Upper lobe of left lung (tissue), 4 donors: ENCODE measurements around the gene CABP1.

Source experiments
- EP300 ChIP-seq, 4 donors: sonication (generic); formaldehyde crosslinking; IDR thresholded peaks; one replicate each; pipeline ENCODE4 v1.5.1; 2017; ENCODE audit warnings: antibody characterized with exemption in 4 of 4, control low read depth in 2 of 4
- TF ChIP-seq, protein P1 (sequence below), 6 experiments: fragments of 450-650 bp in 4 of 6; fragments of 200-600 bp in 2 of 6; sonication (generic) in 2 of 6; IDR thresholded peaks; one replicate each; pipeline ENCODE4 v1.5.1; 2016 to 2019; ENCODE audit warnings: antibody characterized with exemption in 6 of 6

DNA sequence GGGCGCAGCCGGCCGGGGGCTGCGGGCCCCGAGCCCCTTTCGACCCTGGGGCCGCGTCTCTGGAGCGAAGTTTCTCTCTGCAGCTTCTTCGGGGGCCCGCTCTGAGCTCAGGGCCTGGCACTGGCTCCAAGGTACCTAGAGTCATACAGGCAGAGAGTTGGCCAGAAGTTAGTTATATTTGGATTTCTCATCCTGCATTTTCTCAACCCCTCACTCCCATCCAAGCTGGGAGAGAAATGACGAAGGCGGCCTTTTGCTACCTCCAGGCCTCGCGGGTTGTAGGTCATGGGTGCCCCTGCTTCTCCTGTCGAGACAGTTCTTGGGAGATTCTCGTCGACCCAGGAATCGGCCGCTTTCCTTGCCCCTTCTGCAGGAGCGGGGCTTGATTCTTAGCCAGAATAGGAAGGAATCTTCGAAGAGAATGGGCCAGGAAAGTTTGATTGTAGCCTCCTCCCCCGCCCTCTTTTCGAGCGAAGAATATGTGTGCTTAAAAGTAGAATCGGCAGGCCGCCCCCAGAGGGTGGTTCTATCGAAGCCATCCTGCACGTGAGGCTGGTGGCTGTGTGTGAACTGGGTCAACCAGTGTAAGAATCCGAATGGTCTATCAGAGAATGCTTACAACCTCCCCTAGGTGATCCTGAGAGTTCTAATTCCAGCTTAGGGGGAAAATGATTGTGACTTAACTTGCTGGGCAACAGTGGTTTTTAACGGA is 47.3 kb downstream of the CABP1 start:
- TF ChIP-seq, protein P1, sequence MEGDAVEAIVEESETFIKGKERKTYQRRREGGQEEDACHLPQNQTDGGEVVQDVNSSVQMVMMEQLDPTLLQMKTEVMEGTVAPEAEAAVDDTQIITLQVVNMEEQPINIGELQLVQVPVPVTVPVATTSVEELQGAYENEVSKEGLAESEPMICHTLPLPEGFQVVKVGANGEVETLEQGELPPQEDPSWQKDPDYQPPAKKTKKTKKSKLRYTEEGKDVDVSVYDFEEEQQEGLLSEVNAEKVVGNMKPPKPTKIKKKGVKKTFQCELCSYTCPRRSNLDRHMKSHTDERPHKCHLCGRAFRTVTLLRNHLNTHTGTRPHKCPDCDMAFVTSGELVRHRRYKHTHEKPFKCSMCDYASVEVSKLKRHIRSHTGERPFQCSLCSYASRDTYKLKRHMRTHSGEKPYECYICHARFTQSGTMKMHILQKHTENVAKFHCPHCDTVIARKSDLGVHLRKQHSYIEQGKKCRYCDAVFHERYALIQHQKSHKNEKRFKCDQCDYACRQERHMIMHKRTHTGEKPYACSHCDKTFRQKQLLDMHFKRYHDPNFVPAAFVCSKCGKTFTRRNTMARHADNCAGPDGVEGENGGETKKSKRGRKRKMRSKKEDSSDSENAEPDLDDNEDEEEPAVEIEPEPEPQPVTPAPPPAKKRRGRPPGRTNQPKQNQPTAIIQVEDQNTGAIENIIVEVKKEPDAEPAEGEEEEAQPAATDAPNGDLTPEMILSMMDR (IDR thresholded peaks at IDR 0.05) = no peak
- no peak for TF ChIP-seq EP300 (IDR thresholded peaks at IDR 0.05)
